ENCODE measurements around the gene BNIP2.
"Not testable (repeated sequence)": the region's sequence is repeated elsewhere in the genome, so short reads cannot be mapped to it uniquely, and the experiment has no call there.

Gene BNIP2

GRCh38 chr15:59656897-59657634 lies 32.1 kb downstream of the BNIP2 start, which contains the start of gene GTF2A2:
GTF2A2 (minus strand) TSS chr15:59657515; CDS start chr15:59652277, 5,238 bp downstream.
- DNase-seq (ENCODE audit: low spot score), result peak; percentile 97
- peak within 1 kb of the TSS; percentile 76 for H3K4me3 ChIP-seq
- H3K27ac ChIP-seq, result peak within 1 kb of the TSS; percentile 83 to 87
- no peak for TF ChIP-seq CTCF (IDR thresholded peaks at IDR 0.05)

- no peak for DNase-seq (ENCODE audit: low spot score)
- TF ChIP-seq CTCF (IDR thresholded peaks at IDR 0.05), result no peak
- H3K27ac ChIP-seq, result no peak overlapping the region
- H3K4me3 ChIP-seq, result no peak overlapping the region
These were observed 35.1 kb downstream of the BNIP2 start for GRCh38 chr15:59654046-59654445.

- Histone ChIP-seq H3K27ac (no peak overlapping the region), H3K4me3 (no peak overlapping the region)
- DNase-seq (ENCODE audit: low spot score), result no peak
- no peak for TF ChIP-seq CTCF (IDR thresholded peaks at IDR 0.05)
These were observed 39.5 kb downstream of the BNIP2 start for GRCh38 chr15:59649603-59650002.

- no peak overlapping the region for H3K4me3 ChIP-seq
- no peak for TF ChIP-seq CTCF (IDR thresholded peaks at IDR 0.05)
- H3K27ac ChIP-seq, result no peak overlapping the region
- no peak for DNase-seq (ENCODE audit: low spot score)
These were observed 42.0 kb downstream of the BNIP2 start for GRCh38 chr15:59647085-59647484.

GRCh38 chr15:59646277-59646676 lies 42.8 kb downstream of the BNIP2 start:
- DNase-seq (ENCODE audit: low spot score), result no peak
- Histone ChIP-seq H3K27ac (no peak overlapping the region), H3K4me3 (no peak overlapping the region)
- TF ChIP-seq CTCF (IDR thresholded peaks at IDR 0.05), result no peak

- H3K27ac ChIP-seq; H3K4me3 ChIP-seq; DNase-seq (ENCODE audit: low spot score): not testable (repeated sequence)
These were observed 43.3 kb downstream of the BNIP2 start for GRCh38 chr15:59645812-59646211.

- no peak for DNase-seq (ENCODE audit: low spot score)
- no peak overlapping the region for H3K27ac ChIP-seq
- H3K4me3 ChIP-seq, result no peak overlapping the region
- TF ChIP-seq CTCF (IDR thresholded peaks at IDR 0.05), result no peak
These were observed 44.4 kb downstream of the BNIP2 start for GRCh38 chr15:59644756-59645155.

Measured in coronary artery (tissue), 2 donors.